IMR-90 (cell line): ENCODE data around the gene AGBL1.

Source experiments
- CEBPB ChIP-seq: IDR thresholded peaks from 2 replicates; pipeline ENCODE4 v1.6.1; 2012; ENCODE audit warnings: low read depth, low read length, improper control_type of control experiment
- CTCF ChIP-seq: conservative IDR thresholded peaks from 2 replicates; pipeline ENCODE4 v1.5.1; 2012; ENCODE audit warnings: mild to moderate bottlenecking, low read depth, low read length, improper control_type of control experiment
- ELK1 ChIP-seq: fragments of 150-350 bp; IDR thresholded peaks from 2 replicates; pipeline ENCODE4 v1.6.1; 2016; ENCODE audit warnings: low read depth, mild to moderate bottlenecking, low read length, moderate library complexity, borderline replicate concordance
- FOS ChIP-seq: fragments of 150-350 bp; IDR thresholded peaks from 2 replicates; pipeline ENCODE4 v1.6.1; 2016; ENCODE audit warnings: low read depth, low read length
- MXI1 ChIP-seq: IDR thresholded peaks from 2 replicates; pipeline ENCODE4 v1.6.1; 2012; ENCODE audit warnings: low read depth, mild to moderate bottlenecking, low read length, moderate library complexity, borderline replicate concordance
- POLR2A ChIP-seq: IDR thresholded peaks from 2 replicates; pipeline ENCODE4 v1.6.1; 2012; ENCODE audit warnings: mild to moderate bottlenecking, low read depth, low read length
- RCOR1 ChIP-seq: IDR thresholded peaks from 2 replicates; pipeline ENCODE4 v1.6.1; 2012; ENCODE audit warnings: mild to moderate bottlenecking, low read length, improper control_type of control experiment; ENCODE audit not compliant: insufficient replicate concordance
- SMC3 ChIP-seq: fragments of 150-350 bp; IDR thresholded peaks from 2 replicates; pipeline ENCODE4 v1.6.1; 2016; ENCODE audit warnings: low read depth, mild to moderate bottlenecking, antibody characterized with exemption, low read length, moderate library complexity
- TF ChIP-seq, protein P1 (sequence below): fragments of 150-350 bp; IDR thresholded peaks from 2 replicates; pipeline ENCODE4 v1.6.1; 2017; ENCODE audit warnings: mild to moderate bottlenecking, antibody characterized with exemption, low read length, low read depth

DNA sequence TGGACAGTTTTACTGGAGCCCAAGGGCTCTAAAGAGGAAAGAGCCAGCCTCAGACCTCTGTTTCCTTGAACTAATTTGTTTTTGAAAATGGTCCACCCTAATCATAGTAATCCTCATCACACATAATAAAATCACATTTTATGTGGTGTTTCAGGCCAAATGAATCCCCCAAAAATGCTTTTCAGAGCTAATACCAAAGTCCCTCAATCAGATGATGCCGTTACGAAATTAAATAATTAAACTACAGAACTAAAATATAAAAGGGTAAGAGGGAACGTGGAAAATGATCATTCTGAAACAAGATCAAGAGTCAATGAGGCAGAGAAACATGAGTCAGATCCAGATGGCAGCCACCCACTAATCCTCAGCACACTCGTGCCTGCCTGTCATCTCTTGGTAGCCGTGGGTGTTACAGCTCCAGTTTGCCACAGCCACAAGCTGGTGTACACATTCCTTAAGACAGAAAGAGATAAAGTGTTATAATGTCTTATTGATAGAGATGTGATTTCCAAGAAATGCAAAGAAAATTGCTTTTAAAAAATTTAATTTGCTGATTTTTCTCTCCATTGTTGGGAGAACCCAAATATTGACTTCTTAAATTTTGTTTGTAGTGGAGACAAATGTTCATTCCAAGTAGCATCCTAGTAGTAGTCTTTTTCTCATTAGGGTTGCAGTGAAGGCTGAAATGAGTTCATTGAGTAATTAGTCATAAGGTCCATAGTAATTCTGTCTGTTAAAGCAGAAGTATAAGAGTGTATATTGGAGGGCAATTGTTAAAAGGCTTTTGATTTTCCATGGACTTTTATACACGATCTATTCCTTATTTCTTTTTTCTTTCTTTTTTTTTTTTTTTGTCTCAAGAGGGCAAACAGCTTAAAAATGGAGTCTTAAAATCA, 104.2 kb downstream of the AGBL1 start:
- no peak for TF ChIP-seq CTCF
- TF ChIP-seq RCOR1 = no peak
- TF ChIP-seq, protein P1, sequence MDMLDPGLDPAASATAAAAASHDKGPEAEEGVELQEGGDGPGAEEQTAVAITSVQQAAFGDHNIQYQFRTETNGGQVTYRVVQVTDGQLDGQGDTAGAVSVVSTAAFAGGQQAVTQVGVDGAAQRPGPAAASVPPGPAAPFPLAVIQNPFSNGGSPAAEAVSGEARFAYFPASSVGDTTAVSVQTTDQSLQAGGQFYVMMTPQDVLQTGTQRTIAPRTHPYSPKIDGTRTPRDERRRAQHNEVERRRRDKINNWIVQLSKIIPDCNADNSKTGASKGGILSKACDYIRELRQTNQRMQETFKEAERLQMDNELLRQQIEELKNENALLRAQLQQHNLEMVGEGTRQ = no peak
- no peak for TF ChIP-seq POLR2A
- no peak for TF ChIP-seq SMC3
- TF ChIP-seq MXI1 = no peak
- no peak for TF ChIP-seq CEBPB
- TF ChIP-seq ELK1 = no peak
- no peak for TF ChIP-seq FOS
